ENCODE results near the gene WDR4. TPM values are rescaled to one million over a fixed set of nuclear protein-coding genes. Genes with fewer than 3 reads are reported as not detected.

The WDR4 gene
- total and polyA plus RNA-seq, 9 of the 15 experiments (the other 6 are each of a cell fraction or from before 2014, with no cell fraction given): 5.4 to 95.4 (median 32.1) TPM

DNA sequence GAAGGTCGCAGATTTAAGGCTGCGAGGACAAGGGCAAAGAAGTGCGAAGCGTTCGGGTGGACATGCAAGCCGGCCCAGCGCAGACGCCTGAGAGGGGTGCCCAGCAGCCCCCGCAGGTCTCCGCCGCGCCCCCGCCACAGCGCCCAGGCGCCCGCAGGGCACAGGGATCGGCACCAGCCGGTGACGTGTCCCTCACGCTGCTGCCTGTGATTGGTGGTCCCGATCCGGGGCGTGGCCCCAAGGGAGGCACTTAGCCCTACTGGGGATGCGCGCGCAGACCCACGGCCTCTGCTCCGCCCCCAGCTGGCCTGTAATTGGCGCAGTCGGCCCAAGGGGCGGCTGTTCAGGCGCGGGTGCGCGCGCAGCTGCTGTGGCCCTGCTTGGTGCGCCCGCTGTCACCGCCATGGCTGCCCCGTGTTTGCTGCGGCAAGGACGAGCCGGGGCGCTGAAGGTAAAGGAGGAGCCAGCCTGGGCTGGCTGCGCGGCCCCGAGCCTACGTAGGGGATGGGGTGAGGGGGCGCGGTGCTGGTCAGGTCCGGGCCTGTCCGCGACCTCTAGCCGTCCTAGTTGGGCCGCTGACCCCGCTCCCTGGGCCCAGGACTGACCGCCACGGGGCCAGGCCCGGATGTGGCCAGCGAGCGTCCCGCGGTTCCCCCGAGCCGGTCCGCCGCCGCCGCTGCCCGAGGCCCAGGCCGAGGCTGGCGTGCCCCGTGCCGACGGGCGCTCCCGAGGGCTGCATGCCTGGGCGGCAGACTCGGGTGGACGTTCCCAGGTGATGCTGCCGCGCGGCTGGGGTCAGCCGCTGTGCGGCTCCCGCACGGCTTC lies 13.8 kb upstream of the WDR4 start, which contains the start of gene NDUFV3 (continued):
- no peak for TF ChIP-seq SMAD3 (CRISPR knock-in tag; conservative IDR thresholded peaks at IDR 0.05)
- no peak for TF ChIP-seq CLOCK (CRISPR knock-in tag; IDR thresholded peaks at IDR 0.05; ENCODE audit: borderline replicate concordance)
- TF ChIP-seq PRMT5 (CRISPR knock-in tag; IDR thresholded peaks at IDR 0.05): no peak; the same call in 1 of the 2 replicates
- peak; percentile 78 for TF ChIP-seq CCNT2 (IDR thresholded peaks at IDR 0.05; ENCODE audit: borderline replicate concordance, extremely low read depth, insufficient read length, low read depth, low read length)
- TF ChIP-seq ZNF830 (CRISPR knock-in tag; IDR thresholded peaks at IDR 0.05): no peak
- no peak for TF ChIP-seq KHSRP (IDR thresholded peaks at IDR 0.05)
- no peak for TF ChIP-seq CCAR2 (IDR thresholded peaks at IDR 0.05; ENCODE audit: low read depth, low read length)
- TF ChIP-seq ILK (tag; IDR thresholded peaks at IDR 0.05; ENCODE audit: borderline replicate concordance, low read depth): no peak
- TF ChIP-seq SMARCE1 (IDR thresholded peaks at IDR 0.05): no peak; the same call in 1 of the 2 replicates
- peak; percentile 90 for TF ChIP-seq ZBTB2 (IDR thresholded peaks at IDR 0.05)
- TF ChIP-seq ATF7 (IDR thresholded peaks at IDR 0.05): peak; percentile 86
- no peak for TF ChIP-seq CEBPZ (IDR thresholded peaks at IDR 0.05; ENCODE audit: borderline replicate concordance, low read depth, low read length)
- no peak for TF ChIP-seq CREBBP (IDR thresholded peaks at IDR 0.05; ENCODE audit: low read depth, low read length)
- no peak for TF ChIP-seq SIRT6 (IDR thresholded peaks at IDR 0.05; ENCODE audit: low read depth, low read length)
- no peak for TF ChIP-seq ZNF512 (tag; IDR thresholded peaks at IDR 0.05)
- no peak for TF ChIP-seq ZBTB26 (CRISPR knock-in tag; IDR thresholded peaks at IDR 0.05)
